ENCODE measurements around the gene EGR1.

Gene EGR1

GRCh38 chr5:138460032-138460693 is 5.1 kb upstream of the EGR1 start:
- no peak for DNase-seq (ENCODE audit: low read depth)
- no peak overlapping the region for H3K4me3 ChIP-seq (ENCODE audit: low read depth, low read length)
- TF ChIP-seq CTCF (IDR thresholded peaks at IDR 0.05; ENCODE audit: insufficient read depth, low read depth, low read length, missing control alignments), result no peak

- no peak for TF ChIP-seq CTCF (IDR thresholded peaks at IDR 0.05; ENCODE audit: insufficient read depth, low read depth, low read length, missing control alignments)
- DNase-seq (ENCODE audit: low read depth), result no peak
- H3K4me3 ChIP-seq (ENCODE audit: low read depth, low read length), result no peak overlapping the region
These were observed 3.7 kb upstream of the EGR1 start for GRCh38 chr5:138461343-138462125.

- H3K4me3 ChIP-seq (ENCODE audit: low read depth, low read length), result peak overlapping the region; percentile 91
- no peak for TF ChIP-seq CTCF (IDR thresholded peaks at IDR 0.05; ENCODE audit: insufficient read depth, low read depth, low read length, missing control alignments)
- peak; percentile 18 for DNase-seq (ENCODE audit: low read depth)
These were observed 1.8 kb upstream of the EGR1 start for GRCh38 chr5:138463419-138464007.

GRCh38 chr5:138464008-138464387 is 1.3 kb upstream of the EGR1 start:
- peak; percentile 81 for TF ChIP-seq CTCF (IDR thresholded peaks at IDR 0.05; ENCODE audit: insufficient read depth, low read depth, low read length, missing control alignments)
- H3K4me3 ChIP-seq (ENCODE audit: low read depth, low read length), result peak overlapping the region; percentile 91
- DNase-seq (ENCODE audit: low read depth), result peak; percentile 98

- peak overlapping the region; percentile 91 for H3K4me3 ChIP-seq (ENCODE audit: low read depth, low read length)
- no peak for TF ChIP-seq CTCF (IDR thresholded peaks at IDR 0.05; ENCODE audit: insufficient read depth, low read depth, low read length, missing control alignments)
- DNase-seq (ENCODE audit: low read depth), result peak; percentile 99
These were observed 655 bp upstream of the EGR1 start for GRCh38 chr5:138464388-138465260.

- H3K4me3 ChIP-seq (ENCODE audit: low read depth, low read length), result peak overlapping the region; percentile 52
- TF ChIP-seq CTCF (IDR thresholded peaks at IDR 0.05; ENCODE audit: insufficient read depth, low read depth, low read length, missing control alignments), result no peak
- peak; percentile 12 for DNase-seq (ENCODE audit: low read depth)
These were observed 1.0 kb downstream of the EGR1 start for GRCh38 chr5:138466125-138466899.
